CD4-positive, alpha-beta T cell treated with Interferon gamma for 1 hour (primary cell): ENCODE data around the gene TMEM106C.
A peak's percentile ranks its signal among the peaks of the same experiment; 100 is the strongest.
"Not testable (repeated sequence)": the region's sequence is repeated elsewhere in the genome, so short reads cannot be mapped to it uniquely, and the experiment has no call there.

Experiments
- DNase-seq: peaks from one replicate; pipeline ENCODE4 v3.0.0-alpha.2; 2020

The TMEM106C gene

DNA sequence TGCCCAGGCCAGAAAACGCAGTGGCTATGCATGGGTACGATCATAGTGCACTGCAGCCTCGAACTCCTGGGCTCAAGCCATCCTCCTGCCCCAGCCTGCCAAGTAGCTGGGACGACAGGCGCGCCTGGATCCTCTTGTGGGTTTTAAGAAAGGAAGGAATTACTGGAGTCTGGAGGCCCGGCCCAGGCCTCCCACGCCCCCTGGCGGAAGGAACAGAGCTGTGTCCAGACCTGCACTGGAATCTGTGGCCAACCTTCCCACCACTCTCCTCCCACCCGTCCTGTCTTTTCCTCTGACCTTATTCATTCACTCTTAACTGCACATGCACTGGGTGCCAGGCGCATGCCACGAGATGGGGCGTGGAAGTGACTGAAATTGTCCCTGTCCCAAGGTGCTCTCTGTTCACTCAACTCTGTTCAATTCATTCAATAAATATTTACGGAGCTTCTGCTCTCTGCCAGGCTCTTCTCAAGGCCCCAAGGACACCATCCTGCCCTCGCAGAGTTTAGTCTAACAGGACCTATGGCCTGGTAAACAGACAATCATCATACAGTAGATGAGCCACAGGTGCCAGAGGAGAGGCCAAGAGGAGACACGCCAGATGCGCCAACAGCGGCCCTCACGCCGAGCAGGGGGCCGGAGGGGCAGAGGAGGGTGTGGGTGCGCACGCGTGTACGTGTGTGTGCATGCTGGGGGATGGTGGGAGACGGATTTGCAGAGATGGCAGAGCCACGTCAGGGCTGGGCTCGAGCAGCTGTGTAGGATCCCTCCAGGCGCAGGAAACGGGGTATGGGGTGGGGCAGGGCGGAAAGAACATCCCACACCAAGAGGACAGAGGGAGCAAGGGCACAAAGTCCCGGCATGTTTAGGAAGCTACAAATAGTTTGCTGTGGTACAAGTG lies 13.7 kb upstream of the TMEM106C start:
- DNase-seq = peak; percentile 30

DNA sequence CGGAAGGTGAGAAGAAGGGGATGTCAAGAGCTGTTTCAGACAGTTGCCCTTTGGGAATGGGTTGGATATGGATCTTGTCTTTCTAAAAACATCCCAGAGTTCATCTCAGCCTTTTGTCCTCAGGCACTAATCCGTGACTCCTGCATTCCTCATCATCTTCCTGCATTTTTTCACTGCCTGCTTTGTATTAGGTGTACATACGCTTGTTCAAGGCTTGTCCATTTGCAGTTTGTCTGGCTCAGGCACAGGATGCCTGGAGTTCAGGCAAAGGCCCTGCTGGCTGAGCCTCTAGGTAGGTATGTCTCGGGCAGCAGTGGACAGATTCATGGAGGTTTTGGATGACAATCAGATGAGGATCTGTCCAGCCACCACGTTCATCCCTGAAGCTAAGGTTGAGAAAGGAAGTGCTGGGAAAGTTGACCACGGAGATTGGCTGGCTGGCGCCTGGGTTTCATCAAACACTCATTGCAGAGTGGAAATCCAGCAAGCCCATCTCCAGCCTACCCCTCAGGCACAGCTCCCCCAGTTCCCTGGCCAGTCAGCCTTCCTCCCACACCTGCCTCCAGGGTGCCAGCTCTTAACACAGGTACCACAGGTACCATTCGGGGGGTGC lies 12.4 kb upstream of the TMEM106C start:
- no peak for DNase-seq

DNA sequence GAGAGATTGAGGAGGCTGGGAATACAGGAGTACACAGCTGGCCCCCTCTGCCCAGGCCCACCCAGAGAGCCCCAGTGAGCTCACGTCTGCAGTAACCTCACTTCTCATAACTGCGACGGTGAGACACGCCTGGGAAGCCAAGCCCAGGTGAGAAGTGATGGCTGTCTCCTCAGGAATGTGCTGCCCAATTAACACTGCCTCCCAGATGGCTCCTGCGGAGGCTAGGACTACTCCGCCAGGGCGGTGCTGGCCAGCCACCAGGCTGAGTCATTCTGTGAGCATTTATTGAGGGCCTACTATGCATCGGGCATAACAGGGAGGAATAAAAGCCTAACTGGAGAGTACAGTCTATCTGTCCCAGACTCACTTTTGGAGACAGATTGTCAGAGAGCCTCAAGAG lies 9.3 kb upstream of the TMEM106C start:
- no peak for DNase-seq

DNA sequence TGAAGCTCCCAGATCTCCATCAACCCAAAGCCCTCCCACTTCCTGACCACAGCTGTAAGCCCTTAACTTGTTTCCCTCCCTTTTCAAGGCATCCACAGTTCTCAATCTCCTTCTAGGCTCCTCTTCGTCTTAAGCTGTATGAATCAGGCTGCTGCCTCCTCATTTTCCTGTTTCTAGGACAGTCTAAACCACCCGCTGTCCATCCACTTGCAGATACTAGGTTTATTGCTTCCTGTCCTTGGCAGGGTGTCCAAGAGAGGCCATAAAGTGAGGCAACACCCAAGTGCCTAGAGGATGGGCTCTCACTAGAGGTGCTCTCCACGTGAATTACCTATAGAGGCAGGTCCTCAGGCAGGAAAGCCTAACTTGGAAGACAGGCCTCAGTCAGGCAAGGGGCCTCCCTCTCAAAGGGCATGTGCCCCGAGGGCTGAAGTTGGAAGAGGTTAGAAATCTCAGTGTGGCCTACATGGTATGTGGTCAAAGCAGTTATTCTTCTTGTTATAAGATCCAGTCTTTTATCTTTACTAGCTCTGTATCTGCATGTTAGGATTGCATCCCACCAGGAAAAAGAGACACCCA lies 8.8 kb upstream of the TMEM106C start:
- DNase-seq = no peak

DNA sequence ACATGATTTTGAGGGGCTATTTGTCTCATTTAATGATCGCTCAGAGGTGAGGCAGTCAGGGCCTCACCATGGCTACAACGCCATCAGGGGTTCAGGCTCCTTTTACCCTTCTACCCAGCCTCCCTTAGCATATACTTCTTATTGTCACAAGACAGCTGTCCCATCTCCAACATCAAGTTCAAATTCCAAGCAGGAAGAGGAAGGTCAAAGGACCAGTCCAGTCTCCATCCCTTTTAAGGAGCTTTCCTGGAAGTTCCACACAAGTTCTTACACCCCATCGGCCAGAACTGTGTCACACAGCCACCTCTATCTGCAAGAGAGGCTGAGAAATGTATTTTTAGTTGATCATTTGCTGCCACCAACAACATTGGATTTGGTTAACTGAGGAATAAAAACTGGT lies 8.3 kb upstream of the TMEM106C start:
- DNase-seq = no peak

DNA sequence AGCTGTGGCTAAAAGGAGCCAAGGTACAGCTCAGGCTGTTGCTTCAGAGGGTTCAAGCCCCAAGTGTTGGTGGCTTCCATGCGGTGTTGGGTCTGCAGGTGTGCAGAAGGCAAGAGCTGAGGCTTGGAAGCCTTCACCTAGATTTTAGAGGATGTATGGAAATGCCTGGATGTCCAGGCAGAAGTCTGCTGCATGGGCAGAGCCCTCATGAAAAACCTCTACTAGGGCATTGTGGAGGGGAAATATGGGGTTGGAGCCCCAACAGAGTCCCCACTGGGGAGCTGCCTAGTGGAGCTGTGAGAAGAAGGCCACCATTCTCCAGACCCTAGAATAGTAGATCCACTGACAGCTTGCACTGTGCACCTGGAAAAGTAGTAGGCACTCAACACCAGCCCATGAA lies 5.7 kb upstream of the TMEM106C start:
- DNase-seq = not testable (repeated sequence)

DNA sequence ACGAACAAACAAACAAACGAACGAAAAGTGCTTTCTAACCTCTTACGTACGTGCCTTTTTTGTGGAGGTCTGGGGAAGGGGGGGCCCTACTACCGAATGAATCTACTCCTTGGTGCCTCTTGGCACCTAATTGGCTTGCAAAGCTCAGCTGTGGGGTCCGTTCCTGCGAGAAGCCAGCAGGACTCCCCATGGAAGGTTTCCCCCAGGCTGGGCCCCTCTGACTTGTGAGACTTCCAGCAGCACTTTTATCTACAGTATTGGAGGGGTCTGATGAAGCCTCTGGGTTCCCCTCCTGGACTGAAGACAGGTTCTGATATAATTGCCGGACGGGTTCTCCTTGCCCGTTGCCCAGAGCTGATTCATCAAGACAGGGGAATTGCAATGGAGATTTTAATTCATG lies 1.2 kb upstream of the TMEM106C start:
- DNase-seq = no peak

DNA sequence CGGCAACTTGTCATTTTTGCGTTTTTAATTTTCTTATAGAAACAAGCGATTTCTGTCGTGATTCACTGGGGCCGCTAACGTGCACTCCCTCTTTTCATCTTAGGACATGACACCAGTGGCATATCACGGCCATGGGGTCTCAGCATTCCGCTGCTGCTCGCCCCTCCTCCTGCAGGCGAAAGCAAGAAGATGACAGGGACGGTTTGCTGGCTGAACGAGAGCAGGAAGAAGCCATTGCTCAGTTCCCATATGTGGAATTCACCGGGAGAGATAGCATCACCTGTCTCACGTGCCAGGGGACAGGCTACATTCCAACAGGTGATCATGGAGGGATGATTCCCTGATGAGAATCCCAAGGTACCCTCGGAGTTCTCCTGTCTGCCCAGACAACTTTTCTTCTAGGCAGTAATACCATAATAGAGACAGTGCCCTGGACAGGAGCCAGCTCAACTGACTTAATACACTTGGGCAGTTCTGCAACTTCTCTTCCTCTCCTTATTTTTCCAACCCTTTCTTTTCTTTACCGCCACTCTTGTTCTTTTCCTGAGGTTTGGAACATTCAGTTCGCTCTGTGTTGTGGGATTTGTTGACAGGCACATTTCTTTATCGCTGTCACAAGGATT lies 821 bp downstream of the TMEM106C start:
- no peak for DNase-seq

DNA sequence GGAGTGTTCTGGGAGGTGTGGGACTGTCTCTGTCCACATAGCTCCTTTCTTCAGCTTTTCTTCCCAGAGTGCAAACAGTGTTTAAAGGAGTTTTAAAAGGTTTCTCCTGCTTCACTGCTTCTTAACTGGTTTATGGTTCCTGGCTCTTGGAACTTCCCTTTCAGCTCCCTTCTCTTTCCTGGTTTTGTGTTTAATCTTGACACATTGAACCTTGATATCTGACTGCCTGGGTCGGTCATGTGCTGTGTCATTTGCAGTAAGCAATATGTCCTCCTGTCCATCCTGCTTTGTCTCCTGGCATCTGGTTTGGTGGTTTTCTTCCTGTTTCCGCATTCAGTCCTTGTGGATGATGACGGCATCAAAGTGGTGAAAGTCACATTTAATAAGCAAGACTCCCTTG lies 2.2 kb downstream of the TMEM106C start:
- no peak for DNase-seq

DNA sequence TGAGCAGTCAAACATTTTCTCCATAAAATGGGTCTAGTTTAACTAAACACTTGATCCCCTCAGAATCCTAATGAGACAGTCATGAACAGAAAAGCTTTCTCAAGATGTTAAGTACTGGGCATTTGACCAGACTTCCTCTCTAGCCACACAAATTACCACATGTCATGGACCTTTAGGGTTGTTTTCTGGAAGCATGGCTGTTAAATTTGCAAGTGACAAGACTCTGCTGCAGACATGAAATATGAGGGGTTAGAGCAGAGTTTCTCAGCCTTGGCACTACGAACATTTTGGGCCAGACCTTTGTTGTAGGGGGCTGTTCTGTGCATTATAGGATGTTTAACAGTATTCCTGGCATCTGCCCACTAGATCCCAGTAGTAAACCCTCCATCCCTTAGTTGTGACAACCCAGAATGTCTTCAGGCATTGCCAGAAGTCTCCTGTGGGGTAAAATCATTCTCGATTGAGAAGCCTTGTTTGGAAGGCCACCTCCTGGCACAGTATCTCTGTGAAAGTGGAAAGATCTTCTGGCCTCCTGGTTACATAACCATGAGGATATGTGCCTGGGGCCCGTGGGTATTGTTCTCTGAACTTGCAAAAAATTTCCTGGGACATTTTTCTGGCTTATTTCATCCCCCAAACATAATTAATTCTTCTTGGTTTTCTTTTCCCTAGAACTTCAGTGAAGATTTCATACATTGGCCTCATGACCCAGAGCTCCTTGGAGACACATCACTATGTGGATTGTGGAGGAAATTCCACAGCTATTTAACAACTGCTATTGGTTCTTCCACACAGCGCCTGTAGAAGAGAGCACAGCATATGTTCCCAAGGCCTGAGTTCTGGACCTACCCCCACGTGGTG lies 4.3 kb downstream of the TMEM106C start:
- DNase-seq = no peak

DNA sequence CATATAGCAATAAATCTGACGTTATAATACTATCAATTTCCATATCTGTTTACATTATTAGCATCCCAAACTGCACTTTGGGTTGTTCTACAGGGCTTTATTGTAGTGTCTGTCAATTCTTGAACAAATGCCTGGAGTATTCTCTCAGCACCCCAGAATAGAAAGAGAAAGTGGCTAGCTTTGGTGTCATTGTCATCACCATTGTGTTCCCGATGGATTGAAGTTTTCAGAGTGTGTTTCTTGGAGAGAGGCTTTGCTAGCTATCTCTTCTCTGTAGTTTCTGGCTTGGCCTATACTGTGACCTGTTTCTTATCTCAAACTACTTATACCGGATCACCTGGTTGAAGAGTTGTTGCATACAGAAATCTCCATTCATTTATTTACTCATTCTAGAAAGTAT lies 6.4 kb downstream of the TMEM106C start:
- DNase-seq = no peak

DNA sequence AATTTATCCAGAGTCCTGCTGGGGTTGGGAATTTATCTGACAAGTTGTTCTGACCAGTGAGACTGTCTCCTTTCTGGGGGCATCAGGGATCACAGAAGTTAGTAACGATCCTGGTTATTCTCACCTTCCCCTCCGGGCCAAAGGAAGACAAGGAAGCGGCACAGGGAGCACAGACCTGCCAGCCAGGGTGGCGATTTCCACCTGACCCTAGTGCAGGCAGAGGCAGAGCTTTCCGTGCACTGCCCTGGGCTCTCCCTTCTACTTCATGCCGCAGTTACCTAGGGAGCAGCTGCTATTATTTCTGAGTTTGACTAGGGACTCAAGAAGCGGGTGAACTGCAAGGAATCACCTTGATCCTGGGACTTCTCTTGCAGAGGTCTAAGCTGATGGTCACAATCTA lies 7.4 kb downstream of the TMEM106C start:
- no peak for DNase-seq

DNA sequence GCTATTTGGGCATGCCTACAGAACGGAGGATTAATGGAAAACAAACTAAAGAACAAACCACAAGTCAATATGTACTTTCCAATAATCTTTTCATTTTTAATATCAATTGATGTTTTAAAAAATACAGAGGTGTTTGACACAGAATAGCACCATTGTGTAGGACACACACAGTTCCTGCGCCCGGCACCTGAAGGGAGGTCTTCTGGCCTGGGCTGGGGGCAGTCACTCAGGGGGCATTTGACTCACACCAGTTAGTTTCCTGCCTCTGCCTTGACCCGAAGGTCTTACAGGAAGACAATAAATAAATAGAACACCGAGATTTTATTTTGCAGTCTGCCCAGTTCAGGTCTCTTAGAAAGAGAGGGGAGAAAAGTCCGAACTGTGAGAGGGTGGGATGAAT lies 9.5 kb downstream of the TMEM106C start:
- DNase-seq = no peak

DNA sequence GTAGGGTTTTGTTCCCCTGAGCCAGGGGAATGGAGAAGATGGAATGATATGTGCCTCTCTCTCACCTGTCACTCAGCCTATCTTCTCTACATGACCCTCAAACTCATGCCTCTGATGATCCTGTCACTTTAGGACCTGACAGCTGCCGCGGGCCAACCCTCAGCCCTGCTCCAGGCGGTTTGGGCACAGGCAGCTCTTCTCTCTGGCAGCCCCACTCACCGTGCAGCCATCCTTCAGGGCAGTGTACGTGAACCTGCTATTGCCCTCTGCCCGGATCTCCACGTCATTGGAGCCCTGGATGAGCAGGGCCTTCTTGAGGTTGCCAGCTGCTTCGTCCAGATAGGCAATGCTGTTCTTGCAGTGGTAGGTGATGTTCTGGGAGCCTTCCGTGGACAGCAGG lies 10.5 kb downstream of the TMEM106C start:
- no peak for DNase-seq

DNA sequence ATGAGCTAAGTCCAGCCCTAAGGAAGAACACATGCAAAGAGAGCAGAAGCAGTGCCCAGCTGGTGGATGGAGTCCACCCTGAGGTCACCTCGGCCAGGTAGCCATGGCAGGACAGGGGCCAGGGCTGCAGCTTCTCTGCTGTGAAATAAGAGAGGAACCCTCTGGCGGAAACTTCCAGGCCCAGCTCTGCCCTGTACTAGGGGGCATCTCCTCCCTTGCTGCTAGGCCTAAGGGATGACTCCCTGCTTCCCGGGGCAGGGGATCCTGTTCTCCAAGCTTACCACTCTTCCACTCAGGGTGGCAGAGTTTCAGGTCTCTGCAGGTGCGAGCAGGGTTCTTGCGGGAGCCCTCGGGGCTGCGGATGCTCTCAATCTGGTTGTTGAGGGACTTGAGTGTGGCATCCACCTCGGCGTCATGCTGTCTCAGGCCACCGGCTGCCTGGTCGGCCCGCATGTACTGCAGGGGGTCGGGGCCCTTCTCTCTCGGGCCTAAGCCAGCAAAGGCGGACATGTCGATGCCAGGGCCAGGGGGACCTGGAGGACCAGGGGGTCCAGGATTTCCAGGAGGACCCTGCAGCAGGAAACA lies 11.7 kb downstream of the TMEM106C start:
- DNase-seq = no peak

DNA sequence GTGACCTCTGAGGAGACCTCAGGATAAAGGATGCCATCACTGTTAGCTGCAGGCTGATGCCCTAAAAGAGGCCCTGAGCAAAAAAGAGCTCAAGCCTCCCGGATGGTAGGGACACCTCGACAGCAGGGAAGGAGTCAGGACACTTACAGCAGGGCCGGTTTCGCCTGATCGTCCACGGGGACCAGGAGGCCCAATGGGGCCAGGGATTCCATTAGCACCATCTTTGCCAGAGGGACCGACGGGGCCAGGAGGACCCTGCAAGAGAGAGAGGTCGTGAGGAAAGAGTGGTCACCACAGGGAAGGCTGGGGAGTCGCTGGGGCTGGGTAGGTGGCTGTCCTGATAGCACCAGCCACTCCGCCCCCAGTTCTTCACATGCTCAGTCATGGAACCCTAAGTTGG lies 12.4 kb downstream of the TMEM106C start:
- DNase-seq = no peak

DNA sequence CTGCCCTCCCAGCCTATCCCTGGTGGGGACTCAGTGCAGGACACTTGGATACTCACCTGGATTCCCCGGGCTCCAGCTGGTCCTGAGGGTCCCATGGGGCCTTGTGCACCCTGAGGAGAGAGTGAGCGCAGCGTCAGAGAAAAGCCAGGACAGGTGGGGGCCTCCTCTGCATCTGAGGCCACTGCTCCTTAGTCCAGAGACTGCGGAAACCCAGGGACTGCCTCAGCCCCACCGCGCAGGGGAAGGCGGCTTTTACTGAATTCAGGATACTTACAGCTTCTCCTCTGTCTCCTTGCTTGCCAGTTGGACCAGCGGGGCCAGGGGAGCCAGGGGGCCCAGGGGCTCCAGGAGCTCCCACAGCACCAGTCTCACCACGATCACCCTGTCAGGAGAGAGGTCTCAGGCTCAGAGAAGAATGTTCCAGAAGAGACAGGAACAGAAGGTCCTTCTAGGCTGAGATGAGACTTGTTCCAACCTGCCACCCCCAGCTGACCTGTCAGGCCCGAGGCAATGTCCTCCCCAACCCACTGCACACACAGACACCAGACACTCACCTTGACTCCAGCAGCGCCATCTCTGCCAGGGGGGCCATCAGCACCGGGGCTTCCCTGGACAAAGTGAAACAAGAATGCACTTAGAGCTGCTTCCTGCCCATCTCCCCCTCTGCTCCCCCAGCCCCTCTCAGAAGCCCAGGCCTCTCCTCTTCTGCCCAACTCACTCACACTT lies 13.8 kb downstream of the TMEM106C start:
- DNase-seq = no peak

DNA sequence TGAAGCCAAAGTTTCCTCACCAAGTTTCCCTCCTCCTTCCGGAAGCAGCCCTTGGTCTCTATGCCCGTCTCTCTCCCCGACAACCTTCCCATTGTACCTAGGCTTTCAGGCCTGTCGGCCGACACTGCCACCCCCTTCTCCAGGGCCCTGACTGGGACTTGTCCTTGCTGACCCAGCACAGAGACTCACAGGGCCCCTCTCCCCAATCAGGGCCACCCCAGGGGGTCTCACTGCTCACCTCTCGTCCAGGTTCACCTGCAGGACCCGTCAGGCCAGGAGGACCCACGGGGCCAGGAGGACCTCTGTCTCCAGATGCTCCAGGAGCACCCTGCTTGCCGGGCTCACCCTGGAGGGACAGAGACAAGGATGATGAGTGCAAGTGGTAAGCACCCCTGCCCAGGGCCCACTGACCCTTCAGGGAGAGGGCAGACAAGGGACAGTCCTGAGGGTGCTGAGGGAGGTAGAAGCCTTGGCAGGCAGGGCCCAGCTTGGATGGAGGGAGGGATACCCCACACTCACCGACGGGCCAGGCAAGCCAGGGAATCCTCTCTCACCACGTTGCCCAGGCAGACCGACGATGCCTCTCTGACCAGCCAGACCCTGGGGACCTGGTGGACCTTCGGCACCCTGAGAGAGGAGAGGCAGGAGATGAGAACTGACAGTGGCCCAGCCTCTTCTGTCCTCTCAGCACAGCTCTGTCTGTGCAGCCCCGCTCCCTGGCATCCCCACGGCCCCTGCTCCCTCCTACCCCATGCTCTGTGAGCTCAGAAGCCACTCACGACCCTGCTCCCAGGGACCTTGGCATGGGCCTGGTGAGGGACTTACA lies 14.6 kb downstream of the TMEM106C start:
- DNase-seq = no peak

DNA sequence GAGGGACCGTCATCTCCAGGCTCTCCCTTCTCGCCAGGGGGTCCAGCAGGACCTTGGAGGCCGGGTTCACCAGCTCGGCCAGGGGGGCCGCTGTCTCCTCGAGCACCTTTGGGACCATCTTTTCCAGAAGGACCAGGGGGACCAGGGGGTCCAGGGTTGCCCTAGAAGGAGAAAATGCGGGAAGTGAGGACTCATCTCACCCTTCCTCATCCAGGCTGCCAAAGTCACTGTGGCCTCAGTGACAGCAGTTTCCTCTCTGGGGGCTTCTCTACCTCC lies 15.1 kb downstream of the TMEM106C start:
- no peak for DNase-seq

DNA sequence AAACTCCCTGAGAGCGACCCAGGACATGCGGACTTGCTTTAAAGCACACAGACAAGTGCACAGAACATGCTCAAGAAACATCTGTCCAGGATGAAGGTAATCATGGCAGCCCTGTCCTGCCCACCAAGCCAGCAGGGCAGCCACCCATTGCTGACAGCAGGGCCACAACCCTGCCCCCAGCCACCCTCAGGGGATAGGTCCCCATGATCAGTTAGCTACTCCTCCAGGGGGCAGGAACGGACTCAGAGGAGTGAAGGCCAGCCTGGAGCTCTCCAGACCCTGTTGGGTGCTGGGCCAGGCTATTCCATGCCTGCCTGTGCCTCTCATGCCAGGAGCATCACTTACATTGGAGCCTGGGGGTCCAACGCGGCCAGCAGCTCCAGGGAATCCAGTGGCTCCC lies 15.8 kb downstream of the TMEM106C start:
- DNase-seq = no peak

DNA sequence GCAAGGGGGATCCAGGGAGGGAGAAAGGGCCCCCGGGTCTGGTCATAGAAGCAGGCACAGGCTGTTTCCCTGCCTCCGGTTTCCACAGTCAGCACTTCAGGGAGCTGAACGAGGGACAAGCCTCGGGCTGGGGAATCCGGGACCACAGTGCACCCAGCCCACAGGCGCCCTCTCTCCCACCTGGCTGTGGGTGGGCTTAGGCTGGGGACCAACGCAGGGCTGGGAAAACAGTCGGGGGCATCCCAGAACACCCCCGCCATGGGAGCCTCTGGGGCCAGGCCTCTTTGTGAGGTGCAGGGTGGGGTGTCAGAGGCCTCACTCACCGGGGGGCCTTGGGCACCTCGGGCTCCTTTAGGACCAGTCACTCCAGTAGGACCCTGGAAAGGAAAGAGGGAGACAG lies 16.3 kb downstream of the TMEM106C start:
- DNase-seq = no peak
